Measurements from ENCODE around the gene SORT1.

Gene SORT1

DNA sequence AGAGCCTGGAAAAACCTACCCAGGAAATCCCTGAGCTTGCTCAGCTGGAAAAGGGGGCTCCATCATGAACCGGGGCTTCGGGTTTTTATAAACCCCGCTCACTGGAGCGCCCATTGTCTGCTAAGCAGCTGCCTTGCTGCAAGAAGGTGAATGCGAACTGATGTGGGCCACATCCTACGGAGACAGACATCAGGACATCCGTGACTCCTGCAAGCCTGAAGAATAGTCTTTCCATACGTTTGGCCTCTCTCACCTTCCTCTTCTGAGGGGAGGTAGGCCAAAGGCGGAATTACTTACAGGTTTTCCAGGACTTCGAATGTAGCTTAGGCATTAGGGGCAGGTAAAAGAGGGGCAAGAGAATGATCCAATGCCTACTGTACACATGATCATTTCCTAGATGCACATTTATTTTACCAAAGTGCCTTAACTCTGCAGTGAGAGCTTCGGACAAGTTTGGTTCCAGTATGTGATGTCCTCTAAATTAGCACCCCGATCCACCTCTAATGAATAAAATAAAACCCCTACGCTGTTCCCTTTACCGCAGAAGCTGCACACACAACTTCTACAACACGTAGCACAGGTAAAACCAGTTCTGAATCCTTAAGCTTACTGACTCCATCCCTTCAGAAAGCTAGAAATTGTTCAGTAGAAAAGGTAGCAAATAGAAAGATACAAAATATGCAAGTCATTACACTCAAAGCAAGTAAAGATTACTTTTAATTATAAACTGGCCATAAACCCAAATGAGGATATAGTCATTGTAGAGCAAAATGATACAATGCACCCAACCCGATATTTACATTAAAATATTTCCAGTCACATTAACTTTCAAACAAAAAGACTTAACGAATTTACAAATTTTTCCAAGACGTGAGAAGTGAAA lies 866 bp upstream of the SORT1 start:
- in situ Hi-C loops (cut with MboI; ENCODE audit: low sequenced_read_pairs) = loop anchor here (10.0 kb wide), 1 partner anchor 134 kb away; no protein-coding TSS in a partner anchor

DNA sequence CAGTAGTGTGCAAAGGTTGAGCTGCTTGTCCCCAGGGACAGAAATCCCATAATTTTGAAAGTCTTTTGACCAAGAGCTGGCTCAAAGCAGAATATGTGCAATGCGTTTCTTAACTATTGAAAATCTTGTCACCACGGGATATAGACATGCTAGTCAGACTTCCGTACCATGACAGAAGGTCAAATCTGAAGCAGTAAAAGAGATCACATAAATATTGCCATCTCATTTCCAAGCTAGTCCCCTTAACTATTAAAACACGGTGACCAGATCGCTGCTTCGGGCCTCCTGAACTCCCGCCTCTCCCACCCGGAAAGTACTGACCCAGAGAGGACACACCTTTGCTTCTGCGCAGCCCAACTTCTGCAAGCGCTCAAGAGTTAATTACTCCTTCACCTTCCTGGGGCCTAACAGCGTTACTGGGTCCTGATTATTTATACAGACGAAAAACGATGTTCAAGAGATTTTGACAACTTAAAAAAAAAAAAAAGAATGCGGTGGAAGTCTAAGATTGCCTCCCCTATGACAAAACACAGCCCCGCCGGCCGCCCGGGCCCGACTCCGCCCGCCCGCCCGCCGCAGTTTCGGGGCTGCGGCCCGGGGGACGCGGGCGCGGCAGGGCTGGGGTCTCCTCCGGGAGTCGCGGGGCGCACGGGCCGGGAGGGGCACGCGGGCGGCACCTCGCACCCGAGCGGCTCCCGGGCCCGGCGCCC lies 692 bp downstream of the SORT1 start:
- in situ Hi-C loops (cut with MboI; ENCODE audit: low sequenced_read_pairs) = loop anchor here (10.0 kb wide), 1 partner anchor 132 kb away; no protein-coding TSS in a partner anchor

DNA sequence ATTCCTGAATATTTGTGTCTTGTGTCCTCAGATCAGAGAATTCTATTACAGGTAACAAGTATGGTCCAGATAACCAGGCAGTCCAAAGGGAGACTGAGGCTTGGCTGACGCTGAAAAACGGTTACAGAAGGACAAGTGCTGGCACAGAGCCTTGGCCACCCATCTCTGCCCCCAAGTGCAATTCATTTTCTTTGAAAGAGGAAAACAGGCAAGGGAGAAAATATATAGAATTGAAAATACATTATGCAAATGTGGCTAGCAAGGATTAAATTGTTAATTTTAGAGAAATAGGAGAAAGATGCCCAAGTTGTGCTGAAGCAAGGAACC lies 1.2 kb downstream of the SORT1 start:
- in situ Hi-C loops (cut with MboI; ENCODE audit: low sequenced_read_pairs) = loop anchor here (10.0 kb wide), 1 partner anchor 132 kb away; no protein-coding TSS in a partner anchor

DNA sequence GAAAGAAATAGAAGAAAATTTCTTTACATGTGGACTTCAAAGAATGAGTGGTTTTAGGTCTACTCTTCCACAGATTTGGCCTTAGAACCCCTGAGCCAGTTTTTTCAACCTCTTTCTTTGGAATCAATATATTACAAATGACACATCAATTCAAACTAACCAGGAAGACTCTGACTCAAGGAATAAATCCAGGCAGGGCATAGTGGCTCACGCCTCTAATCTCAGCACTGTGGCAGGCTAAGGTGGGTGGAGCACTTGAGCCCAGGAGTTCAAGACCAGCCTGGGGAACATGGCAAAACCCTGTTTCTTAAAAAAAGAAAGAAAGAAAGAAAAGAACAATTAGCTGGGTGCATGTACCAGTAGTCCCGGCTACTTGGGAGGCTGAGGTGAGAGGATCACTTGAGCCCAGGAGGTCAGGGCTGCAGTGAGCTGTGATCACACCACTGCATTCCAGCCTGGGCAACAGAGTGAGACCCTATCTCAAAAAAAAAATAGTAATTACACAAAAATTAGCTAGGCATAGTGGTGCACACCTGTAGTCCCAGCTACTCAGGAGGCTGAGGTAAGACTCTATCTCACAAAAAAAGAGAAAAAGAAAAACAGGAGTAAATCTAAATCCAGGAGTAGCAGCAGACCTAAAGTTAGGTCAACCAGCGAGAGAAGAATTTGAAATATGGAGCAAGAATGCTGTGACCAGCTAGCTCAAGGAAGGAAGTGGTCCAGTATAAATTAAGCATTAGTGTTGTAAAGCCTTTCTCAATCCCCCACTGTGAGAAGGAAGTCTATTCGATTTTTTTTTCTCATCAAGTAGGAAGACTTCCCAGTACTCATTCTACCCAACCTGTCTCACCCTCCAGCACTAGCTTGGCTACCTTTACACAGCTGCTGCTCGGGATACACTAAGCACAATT lies 1.9 kb downstream of the SORT1 start:
- in situ Hi-C loops (cut with MboI; ENCODE audit: low sequenced_read_pairs) = loop anchor here (10.0 kb wide), 1 partner anchor 131 kb away; no protein-coding TSS in a partner anchor

DNA sequence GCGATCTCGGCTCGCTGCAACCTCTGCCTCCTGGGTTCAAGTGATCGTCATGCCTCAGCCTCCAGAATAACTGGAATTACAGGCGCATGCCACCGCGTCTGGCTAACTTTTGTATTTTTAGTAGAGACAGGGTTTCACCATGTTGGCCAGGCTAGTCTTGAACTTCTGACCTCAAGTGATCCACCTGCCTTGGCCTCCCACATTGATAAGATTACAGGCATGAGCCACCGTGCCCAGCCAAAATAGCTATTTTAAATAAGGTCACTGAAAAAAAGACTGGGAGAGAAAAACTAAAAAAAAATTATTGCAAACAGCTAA lies 2.5 kb downstream of the SORT1 start:
- in situ Hi-C loops (cut with MboI; ENCODE audit: low sequenced_read_pairs) = loop anchor here (10.0 kb wide), 1 partner anchor 130 kb away; no protein-coding TSS in a partner anchor

DNA sequence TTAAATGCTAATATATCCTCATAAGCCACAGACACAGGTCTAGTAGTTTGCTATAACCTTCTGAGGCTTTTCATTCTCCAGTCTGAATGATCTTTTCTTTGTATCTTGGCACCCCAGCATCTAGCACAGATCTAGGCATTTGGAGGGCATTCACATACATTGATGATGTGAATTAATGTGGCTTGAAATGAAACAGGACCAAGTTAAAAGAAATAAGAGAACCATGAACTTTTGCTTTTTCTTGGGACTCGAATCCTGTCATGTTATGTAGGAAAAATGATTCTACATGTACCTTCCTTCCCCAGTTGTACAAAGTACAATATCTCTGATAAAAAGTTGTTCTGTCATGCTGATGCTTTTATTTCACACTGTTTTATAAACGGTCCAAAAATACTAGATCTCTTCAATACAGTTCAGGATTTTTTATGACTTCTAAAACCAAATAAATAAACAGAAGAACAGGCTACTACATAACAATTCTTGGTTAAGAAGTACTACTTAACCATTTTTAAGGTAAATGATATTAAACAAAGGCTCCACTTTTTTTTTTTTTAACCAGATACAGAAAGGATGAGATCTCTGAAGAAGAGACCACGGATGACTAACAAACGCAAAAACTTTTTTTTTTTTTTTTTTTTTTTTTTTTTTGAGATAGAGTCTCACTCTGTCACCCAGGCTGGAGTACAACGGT lies 3.0 kb downstream of the SORT1 start:
- in situ Hi-C loops (cut with MboI; ENCODE audit: low sequenced_read_pairs) = loop anchor here (10.0 kb wide), 1 partner anchor 130 kb away; no protein-coding TSS in a partner anchor

DNA sequence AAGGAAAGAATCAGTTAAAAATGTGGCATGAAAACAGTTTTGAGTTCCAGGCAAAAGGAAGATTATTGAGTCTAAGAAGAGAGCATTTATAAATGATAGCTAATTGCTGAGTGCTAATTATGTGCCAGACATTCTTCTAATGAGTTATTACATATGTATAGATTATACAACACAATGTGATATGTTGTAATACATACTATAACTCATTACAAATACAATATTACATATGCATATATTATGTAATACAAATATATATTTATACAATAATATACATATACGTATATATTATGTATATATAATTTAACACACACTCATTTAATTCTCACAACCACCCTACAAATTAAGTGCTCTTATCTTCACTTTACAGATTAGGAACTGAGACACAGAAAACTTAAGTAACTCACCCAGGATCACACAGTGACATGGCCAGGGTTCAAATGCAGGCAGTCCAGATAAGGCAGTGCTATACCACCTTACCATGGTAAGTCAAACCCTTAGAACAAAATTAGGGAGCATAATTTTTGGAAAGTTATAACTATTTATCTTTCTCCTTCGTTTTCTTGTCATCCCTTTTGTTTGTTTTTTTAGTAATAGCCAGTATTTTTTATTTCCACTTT lies 4.0 kb downstream of the SORT1 start:
- in situ Hi-C loops (cut with MboI; ENCODE audit: low sequenced_read_pairs) = loop anchor here (10.0 kb wide), 1 partner anchor 129 kb away; no protein-coding TSS in a partner anchor

DNA sequence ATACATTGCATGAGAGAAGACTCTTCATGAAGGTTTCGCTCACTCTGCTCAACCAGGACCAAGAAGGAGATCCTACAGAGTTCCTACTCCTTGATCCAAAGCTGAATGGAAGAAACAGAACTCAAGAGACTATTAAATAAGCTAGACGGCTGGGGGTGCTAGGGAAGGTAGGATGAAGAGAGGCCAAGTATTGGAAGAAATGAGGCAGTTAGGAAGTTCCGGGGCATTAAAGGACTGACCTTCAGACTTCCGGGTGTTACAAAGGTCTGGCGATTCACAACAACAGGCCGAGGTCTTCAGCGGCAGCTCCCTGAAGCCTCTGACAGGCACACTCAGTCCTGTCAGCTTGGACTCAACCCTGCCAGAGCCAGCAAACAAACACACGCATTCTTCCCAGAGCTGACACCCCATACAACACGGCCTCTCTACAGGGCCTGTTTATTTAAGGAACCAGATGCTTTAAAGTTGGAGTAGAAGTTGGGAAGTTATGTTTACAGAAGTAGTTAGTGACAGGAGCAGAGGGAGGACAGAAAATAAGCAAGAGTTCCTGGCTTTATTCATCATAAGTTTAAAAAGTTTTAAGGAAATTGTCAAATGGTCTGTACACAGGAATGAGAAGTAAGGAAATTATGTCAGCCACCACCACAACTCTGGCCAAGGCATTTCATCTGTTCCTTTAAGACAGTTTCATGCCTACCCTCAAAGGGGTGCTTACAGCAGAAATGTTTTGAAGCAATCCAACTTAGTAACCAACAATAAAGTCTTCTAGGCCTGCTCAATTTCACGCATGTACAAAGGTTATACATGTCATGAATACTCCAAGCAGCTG lies 4.7 kb downstream of the SORT1 start:
- in situ Hi-C loops (cut with MboI; ENCODE audit: low sequenced_read_pairs) = loop anchor here (10.0 kb wide), 1 partner anchor 128 kb away; no protein-coding TSS in a partner anchor

DNA sequence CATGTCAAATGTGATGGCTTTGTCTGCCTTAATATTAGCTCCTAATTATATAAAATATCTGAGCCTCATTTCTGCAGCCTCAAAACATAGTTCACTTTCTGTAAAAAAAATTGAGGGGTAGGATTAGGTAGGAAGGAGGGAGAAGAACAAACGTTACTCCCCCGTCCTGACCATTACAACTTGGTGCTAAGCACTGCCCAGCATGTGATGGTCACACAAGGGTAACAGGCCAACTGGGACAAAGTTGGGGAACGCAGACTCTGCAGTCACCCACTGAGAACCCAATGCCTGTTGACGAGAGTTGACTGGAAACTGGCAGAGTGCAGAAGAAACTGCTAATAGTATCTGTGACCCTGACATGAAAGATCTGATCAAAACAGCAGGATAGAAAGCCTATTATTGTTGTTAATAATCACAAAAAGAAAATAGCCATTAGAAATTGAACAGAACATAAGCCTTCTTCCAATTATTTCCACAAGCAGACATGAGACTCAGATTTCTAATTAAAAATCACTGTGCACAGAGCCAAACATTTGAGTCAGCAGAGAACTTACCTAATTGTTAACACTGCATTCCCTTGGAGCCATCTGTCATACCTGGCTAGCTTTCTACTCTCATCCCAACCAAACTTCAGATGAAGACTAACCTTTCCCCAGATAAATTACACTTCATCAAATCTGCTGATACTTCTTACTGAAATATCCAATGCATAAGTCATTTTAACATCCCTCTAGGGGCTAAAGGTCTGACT lies 5.5 kb downstream of the SORT1 start:
- in situ Hi-C loops (cut with MboI; ENCODE audit: low sequenced_read_pairs) = loop anchor here (10.0 kb wide), 1 partner anchor 127 kb away; no protein-coding TSS in a partner anchor

DNA sequence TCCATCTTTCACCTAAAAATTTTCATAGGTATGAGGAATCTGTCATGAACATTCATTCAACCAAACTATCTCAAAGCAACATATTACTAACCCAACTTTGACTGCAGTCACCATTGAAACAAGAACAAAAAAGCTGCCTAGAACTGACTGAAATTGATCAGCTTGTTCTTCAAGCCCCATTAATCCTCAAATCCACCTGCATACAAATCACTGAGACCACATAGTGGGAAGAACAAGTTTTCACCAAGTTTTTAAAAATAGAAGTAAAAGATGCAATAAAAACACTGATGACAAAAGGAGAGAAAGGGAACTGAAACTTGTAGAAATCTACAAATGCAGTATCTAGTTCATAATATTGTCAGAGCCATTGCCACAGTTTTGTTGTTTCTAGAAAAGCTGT lies 6.1 kb downstream of the SORT1 start:
- in situ Hi-C loops (cut with MboI; ENCODE audit: low sequenced_read_pairs) = loop anchor here (10.0 kb wide), 1 partner anchor 127 kb away; no protein-coding TSS in a partner anchor

DNA sequence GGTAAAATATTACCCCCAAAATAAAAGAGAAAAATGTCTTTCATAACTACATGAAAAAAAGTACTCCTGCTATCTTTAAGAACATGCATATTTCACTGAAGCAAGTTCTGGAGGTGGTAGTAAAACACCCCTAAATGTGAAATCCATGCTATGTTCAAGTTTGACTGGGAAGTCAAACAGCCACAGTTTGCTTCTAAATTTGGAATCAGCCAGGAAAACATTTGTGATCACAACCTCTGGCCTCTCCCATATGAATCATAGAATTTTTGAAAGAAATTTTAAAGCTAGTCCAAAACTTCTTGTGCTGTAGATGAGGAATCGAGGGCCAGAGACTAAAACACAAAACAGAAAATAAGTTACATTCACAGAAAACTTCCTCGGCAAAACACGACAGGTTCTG lies 6.6 kb downstream of the SORT1 start:
- in situ Hi-C loops (cut with MboI; ENCODE audit: low sequenced_read_pairs) = loop anchor here (10.0 kb wide), 1 partner anchor 126 kb away; no protein-coding TSS in a partner anchor

DNA sequence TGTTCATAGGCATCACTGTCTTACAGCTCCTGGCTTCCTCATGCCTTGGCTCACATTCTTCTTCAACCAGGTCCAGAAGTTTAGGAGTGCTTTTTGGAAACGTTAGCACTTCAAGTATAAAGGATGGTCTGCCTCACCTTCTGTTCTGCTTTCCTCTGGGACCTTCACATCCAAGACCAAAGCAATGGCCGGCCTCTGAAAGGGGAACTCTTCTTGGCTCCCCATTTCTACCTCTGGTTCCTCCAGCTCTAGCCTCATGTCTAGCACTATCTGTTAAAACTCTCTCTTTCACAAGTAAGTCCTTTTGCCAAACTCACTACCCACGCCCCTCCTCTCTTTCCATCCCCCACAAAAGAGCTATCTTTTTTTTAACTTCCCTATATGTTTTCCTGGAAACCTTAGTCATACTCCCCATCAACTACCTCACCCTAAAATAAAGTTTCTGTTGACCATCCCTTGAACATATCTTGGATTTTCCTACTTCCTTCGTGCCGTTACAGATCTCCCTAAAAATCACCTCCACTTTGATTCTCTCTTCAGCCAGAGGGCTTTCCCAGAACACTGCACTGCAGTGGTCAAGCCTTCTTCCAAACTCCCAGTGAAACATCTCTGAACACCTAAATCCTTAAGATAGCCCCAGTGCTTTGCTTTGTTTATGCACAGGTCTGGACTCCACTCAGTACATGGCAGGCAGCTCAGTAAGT lies 7.9 kb downstream of the SORT1 start:
- in situ Hi-C loops (cut with MboI; ENCODE audit: low sequenced_read_pairs) = loop anchor here (10.0 kb wide), 1 partner anchor 125 kb away; no protein-coding TSS in a partner anchor

DNA sequence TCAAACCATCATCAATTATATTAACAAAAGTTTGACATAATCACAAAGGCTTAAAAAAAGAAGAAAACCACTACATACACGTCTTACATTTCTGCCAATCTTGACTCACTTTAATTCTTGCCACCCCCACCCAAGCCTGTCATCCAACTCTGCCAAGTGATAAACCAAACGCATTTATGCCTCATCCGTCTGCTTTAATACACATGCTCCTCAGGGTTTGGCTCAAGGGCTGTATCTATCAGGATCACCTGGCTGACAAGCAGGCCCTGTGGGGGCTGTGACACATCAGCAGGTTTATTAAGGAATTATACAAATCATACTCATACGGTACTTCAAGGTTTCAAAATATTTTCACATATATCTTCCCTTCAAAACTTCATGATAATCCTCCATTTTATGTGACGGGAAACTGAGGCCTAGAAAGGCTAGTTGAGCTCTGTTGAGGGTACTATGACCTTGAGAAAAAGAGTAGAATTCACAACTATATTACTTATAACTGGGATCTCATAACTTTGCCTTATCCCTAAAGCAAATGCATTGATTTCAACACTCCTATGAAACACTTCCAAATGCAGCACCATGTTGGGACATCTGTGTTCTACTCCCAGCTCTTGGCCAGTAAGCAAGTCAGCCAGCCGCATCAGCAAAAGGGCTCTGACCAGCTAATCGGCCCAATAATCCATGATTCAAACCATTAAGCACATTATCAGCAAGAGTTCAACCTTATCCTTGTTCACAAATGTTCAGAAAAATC lies 8.7 kb downstream of the SORT1 start:
- in situ Hi-C loops (cut with MboI; ENCODE audit: low sequenced_read_pairs) = no loop called here

DNA sequence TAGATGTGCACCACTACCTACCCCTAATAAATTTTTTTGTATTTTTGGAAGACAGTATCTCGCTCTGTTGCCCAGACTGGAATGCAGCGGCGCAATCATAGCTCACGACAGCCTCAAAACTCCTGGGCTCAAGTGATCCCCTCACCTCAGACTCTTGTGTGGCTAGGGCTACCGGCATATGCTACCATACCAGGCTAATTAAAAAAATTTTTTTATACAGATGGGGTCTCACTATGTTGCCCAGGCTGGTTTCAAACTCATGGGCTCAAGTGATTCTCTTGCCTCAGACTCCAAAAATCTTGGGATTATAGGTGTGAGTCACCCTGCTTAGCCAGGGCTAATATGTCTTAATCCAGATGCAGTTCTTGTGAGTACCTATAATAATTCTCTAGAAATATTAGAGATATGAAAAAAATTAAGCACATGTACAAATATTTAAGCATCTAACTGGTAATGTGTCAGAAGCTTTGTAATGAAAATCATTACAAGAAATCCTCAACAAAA lies 9.5 kb downstream of the SORT1 start:
- in situ Hi-C loops (cut with MboI; ENCODE audit: low sequenced_read_pairs) = no loop called here

DNA sequence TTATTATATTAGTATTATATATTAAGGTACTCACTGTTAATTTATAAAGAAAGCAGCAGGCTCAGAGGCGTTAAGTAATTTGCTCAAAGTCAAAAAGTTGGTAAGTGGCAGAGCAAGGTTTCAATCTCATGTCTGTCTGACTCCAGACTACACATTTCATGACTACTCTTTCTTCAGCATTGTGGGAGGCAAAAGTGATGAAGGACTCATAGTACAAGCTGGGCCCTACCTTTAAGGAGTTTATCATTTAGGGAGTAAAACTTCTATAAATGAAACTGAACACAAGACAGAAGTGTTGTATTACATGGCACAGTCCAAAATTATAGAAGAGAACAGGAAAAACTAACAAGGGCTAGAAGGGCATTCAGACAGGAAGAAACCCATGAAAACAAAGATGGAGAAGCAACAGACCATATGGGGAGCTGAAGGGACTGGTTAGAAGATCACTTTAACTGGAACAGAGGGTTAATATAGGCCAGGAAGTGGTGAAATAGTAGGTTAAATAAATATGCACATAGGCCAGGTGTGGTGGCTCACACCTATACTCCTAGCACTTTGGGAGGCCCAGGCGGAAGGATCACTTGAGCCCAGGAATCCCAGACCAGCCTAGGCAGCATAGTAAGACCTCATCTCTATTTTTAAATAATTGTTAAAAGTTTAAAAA lies 11.5 kb downstream of the SORT1 start:
- in situ Hi-C loops (cut with MboI; ENCODE audit: low sequenced_read_pairs) = no loop called here

DNA sequence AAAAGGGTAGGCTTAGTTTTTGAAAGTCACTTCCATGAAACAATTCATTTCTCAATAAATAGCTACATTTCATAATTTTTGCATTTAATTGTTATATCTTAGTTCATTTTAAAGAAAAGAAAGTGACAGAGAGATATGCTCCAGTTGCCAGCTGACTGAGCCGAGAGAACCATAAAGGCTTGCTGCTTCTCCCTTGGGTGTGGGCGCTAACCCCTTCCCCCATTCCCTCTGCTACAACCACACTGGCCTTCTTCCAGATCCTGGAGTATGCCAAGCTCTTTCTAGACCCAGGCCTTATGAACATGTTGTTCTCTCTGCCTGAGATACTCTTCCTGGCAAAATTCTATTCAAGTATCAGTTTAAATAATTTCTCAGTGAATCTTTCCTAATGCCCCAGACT lies 12.3 kb downstream of the SORT1 start:
- in situ Hi-C loops (cut with MboI; ENCODE audit: low sequenced_read_pairs) = no loop called here
